ENCODE measurements around the gene SKIL.

- TF ChIP-seq POLR2A (IDR thresholded peaks at IDR 0.05): no peak
- no peak for TF ChIP-seq CTCF (IDR thresholded peaks at IDR 0.05)
These were observed 79.2 kb downstream of the SKIL start for GRCh38 chr3:170436697-170437096.
